Measurements from ENCODE around the gene EFCAB5.
"Not testable (repeated sequence)": the region's sequence is repeated elsewhere in the genome, so short reads cannot be mapped to it uniquely, and the experiment has no call there.

The EFCAB5 gene

GRCh38 chr17:30103921-30104320, 162.5 kb downstream of the EFCAB5 start:
- no peak for DNase-seq

GRCh38 chr17:30104575-30105339, 163.3 kb downstream of the EFCAB5 start:
- DNase-seq: peak; percentile 68

GRCh38 chr17:30112794-30113193, 171.4 kb downstream of the EFCAB5 start:
- no peak for DNase-seq

DNA sequence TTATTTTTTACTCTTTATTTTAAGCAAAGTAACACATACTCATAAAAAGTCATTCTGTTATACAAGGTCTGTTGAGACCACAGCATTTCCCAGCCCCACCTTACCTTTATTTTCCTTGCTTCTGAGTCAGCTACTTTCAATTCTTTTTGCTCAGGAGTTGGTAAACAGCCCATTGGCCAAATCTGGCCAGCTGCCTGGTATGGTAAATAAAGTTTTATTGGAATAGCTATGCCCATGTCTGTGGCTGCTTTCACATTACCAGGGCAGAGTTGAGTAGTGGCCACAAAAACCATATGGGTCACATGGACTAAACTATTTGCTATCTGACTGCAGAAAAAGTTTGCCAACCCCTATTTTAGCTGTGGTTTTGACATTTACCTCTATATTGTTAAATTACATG, 171.8 kb downstream of the EFCAB5 start:
- no peak for DNase-seq

DNA sequence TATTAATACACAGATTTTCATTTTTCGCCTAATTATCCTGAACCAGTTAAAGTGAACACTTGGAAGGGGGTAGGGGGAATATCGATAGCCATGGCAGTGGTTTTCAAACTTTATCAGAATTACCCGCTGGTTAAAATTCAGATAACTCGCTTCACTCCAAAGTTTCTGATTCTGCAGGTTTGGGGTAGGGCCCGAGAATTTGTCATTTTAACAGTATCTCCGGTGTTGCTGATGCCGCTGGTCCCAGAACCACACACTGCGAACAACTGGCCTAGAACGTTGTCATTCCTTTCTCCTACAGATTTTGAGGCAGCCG, 174.9 kb downstream of the EFCAB5 start:
- no peak for DNase-seq

- DNase-seq: peak; percentile 95
Measured at GRCh38 chr17:30116661-30117551, 175.5 kb downstream of the EFCAB5 start, which contains the start of gene NSRP1. Gene NSRP1, plus strand, starts transcription at chr17:30116816. Its CDS starts 28 bp downstream, at chr17:30116844.

DNA sequence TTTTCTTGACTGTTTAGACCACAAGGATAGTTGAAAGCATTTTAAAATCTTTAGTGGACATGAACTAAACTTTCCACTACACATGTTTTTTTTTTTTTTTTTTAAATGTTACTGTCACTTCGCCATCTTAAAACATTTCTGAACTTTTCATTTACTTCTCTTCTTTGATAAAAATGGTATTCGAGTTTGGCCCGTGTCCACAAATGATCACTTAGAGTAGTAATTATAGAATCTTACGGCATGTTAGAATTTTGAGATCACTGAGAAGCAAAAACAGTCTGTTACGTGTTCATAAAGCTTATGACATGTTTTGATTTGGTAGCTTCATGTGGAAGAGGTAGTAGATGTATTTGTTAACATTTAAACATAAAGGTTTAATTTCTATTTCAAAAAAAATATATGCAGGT, 176.2 kb downstream of the EFCAB5 start:
- DNase-seq: no peak

GRCh38 chr17:30118635-30119034, 177.2 kb downstream of the EFCAB5 start:
- not testable (repeated sequence) for DNase-seq

- DNase-seq: no peak
Measured at GRCh38 chr17:30124273-30124796, 182.9 kb downstream of the EFCAB5 start.

DNA sequence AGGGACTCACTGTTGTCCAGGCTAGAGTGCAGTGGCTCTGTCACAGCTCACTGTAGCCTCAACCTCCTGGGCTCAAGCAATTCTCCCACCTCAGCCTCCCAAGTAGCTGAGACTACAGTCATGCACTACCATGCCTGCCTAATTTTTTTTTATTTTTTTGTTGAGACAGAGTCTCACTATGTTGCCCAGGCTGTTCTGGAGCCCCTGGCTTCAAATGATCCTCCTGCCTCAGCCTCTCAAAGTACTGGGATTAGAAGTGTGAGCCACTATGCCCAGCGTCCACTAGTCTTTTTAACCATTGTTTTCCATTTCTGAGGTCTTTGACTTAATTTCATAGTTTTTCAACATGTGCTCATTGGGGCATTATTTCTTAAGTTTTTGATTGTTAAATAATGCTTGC, 188.7 kb downstream of the EFCAB5 start:
- no peak for DNase-seq

GRCh38 chr17:30132615-30133014, 191.2 kb downstream of the EFCAB5 start:
- DNase-seq: no peak

DNA sequence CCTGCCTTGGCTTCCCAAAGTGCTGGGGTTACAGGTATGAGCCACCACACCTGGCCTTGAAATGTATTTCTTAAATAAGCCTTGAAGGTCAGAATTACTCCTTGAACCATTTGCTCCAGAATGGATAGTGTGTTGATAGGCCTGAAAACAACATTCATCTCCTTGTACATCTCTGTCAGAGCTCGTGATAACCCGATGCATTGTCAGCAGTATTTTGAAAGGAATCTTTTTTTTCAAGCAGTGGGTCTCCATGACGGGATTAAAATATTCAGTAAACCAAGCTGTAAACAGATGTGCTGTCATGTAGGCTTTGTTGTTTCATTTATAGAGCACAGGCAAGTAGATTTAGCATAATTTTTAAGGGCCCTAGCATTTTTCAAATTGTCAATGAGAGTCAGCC, 191.8 kb downstream of the EFCAB5 start:
- no peak for DNase-seq

DNA sequence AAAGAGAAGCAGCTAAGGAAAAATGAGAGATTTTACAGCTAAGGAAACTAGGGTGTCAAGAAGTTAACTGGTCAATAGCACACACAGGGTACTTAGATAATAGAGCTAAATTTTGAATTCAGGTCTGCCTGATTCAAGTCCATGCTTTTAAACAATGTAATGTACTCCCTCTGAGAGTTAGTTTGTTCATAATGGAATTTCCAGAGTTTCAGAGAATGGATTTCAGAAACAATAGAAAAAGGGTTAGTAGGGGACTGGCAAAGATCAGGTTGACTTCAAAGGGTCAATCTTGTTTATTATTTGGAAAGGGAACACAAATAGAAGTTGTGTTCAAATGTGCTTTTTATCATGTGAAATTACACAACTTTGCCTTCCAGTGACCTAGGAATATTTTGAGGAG, 193.1 kb downstream of the EFCAB5 start:
- DNase-seq: no peak

DNA sequence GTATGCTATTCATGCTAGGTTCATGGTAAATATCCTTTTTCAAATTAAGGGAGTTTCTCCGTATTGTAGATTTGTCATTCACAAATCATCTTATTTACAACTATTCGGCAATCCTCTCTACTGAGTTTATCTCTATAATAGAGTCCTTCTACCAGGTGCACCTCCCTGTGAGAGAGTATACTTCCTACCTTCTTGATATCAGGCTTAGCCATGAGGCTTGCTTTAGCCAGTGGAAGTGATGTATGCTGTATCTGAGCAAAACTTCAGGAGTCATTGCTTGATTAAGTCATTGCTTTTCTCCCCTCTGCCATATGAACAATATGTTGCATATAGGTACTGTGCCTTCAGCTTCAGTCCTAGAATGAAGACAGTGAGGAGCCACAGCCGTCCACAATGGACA, 195.7 kb downstream of the EFCAB5 start:
- DNase-seq: no peak

GRCh38 chr17:30147860-30148259, 206.4 kb downstream of the EFCAB5 start:
- not testable (repeated sequence) for DNase-seq

DNA sequence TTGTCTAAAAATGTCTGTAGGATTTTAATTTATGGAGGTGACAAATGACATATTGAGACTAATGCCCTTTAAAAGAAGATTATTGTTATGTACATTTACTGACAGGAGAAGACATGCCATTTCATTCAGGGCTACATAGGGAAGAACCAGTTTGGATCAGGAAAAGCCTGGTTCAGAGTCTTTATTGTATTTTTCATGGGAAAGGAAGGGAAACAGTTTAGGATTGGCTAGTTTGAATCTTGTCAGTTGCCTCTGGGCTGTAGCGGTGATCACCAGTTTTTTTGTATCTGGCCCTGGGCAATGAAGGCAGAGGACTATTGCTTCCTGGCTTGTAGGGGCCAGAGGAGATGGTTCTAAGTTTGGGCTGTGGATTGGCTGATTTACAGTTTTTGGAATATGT, 206.9 kb downstream of the EFCAB5 start:
- no peak for DNase-seq

GRCh38 chr17:30151471-30151870, 210.0 kb downstream of the EFCAB5 start:
- no peak for DNase-seq

- no peak for DNase-seq
Measured at GRCh38 chr17:30153463-30153862, 212.0 kb downstream of the EFCAB5 start.

DNA sequence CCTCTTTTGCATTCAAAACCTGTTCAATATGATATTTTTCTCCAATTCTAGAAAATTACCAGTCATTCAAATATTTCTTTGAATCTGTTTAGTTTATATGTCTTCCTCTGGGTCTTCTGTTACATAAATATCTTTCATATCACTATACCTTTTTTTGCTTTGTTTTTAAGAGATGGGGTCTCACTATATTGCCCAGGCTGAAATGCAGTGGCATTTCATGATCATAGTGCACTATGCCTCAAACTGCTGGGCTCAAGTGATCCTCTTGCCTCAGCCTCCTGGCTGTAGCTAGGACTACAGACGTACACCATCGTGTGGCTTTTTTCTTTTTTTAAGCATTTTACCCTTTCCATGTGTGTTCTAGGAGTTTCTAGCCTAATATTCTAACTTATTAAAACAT, 214.0 kb downstream of the EFCAB5 start:
- no peak for DNase-seq
